GM12878 (cell line): Measurements from ENCODE around the gene TES. TPM values are rescaled to one million over a fixed set of nuclear protein-coding genes. Genes with fewer than 3 reads are reported as not detected.

Experiments used
- ATAC-seq: fragments of 200-7000 bp; cut with Tn5 transposase; 3 replicates; pipeline ENCODE4 v1.9.1; 2020; ENCODE audit warnings: mild to moderate bottlenecking, moderate library complexity
- BruUV-seq: library from RNA; stranded (reverse); fragments of 400-500 nt; replicated peaks from 2 replicates; lab custom pipeline; 2021; lab: Mats Ljungman, UMichigan
- CTCF ChIA-PET: fragments of 300-600 bp; sonication (Branson Sonifier 250); formaldehyde crosslinking; extraction: SDS; loops from one replicate; lab custom pipeline; 2021; ENCODE audit warnings: inconsistent platforms; lab: Yijun Ruan, JAX
- POLR2A ChIA-PET: fragments of 350-600 bp; formaldehyde crosslinking; extraction: SDS; loops from one replicate; lab custom pipeline; 2021; ENCODE audit warnings: inconsistent platforms; lab: Charles Lee
- RAD21 ChIA-PET: fragments of 300-600 bp; sonication (Branson Sonifier 250); formaldehyde crosslinking; loops from one replicate; lab custom pipeline; 2023; ENCODE audit warnings: antibody characterized with exemption; ENCODE audit not compliant: unreplicated experiment; lab: Charles Lee
- SMC1A ChIA-PET: fragments of 300-600 bp; sonication (Branson Sonifier 250); formaldehyde crosslinking; loops from one replicate; lab custom pipeline; 2023; ENCODE audit not compliant: unreplicated experiment, uncharacterized antibody; lab: Charles Lee
- DNase-seq: peaks from one replicate; pipeline ENCODE4 v3.0.0-alpha.2; 2011; ENCODE audit warnings: low read depth, low spot score
- FAIRE-seq: peaks from 3 replicates; lab custom pipeline; 2011; peaks lifted over from hg19 to GRCh38; lab: Jason Lieb, UNC
- H2AFZ ChIP-seq: 2 replicates; pipeline ENCODE4 v1.6.0; 2011; ENCODE audit warnings: low read depth, low read length, control low read depth; ENCODE audit not compliant: control insufficient read depth
- H3K27ac ChIP-seq: 2 replicates; pipeline ENCODE4 v1.5.1; 2011; ENCODE audit warnings: control low read depth; ENCODE audit not compliant: control insufficient read depth, insufficient read depth
- H3K27me3 ChIP-seq, 2 experiments: replicated peaks in 1 of 2; 2 replicates each; pipeline versions ENCODE4 v1.6.0 to v1.6.1; 2011; ENCODE audit warnings: low read length in 1 of 2; ENCODE audit not compliant: control insufficient read depth in 2 of 2, insufficient read depth in 2 of 2
- H3K36me3 ChIP-seq, 2 experiments: 2 replicates each; pipeline ENCODE4 v1.5.1; 2011; ENCODE audit warnings: low read length in 1 of 2; ENCODE audit not compliant: control insufficient read depth in 2 of 2, insufficient read depth in 2 of 2
- H3K4me1 ChIP-seq: 2 replicates; pipeline ENCODE4 v1.6.1; 2011; ENCODE audit warnings: mild to moderate bottlenecking, low read length, moderate library complexity, mixed read lengths; ENCODE audit not compliant: control insufficient read depth, insufficient read depth
- H3K4me2 ChIP-seq: 2 replicates; pipeline ENCODE4 v1.6.0; 2011; ENCODE audit warnings: control low read depth; ENCODE audit not compliant: control insufficient read depth, insufficient read depth
- H3K4me3 ChIP-seq: fragments of 200-600 bp; sonication (generic); 2 replicates; pipeline ENCODE4 v1.5.1; 2016
- H3K79me2 ChIP-seq: 2 replicates; pipeline ENCODE4 v1.6.0; 2011; ENCODE audit warnings: low read length; ENCODE audit not compliant: control insufficient read depth, insufficient read depth
- H3K9ac ChIP-seq: 2 replicates; pipeline ENCODE4 v1.8.0; 2011; ENCODE audit warnings: low read length, control low read depth, mixed read lengths; ENCODE audit not compliant: control insufficient read depth, insufficient read depth
- H3K9me3 ChIP-seq: replicated peaks from 3 replicates; pipeline ENCODE4 v1.5.1; 2011; ENCODE audit warnings: mild to moderate bottlenecking, low read length; ENCODE audit not compliant: control insufficient read depth, insufficient read depth
- H4K20me1 ChIP-seq: 2 replicates; pipeline ENCODE4 v1.6.0; 2011; ENCODE audit not compliant: control insufficient read depth, insufficient read depth
- CUX1 ChIP-seq: IDR thresholded peaks from 2 replicates; pipeline ENCODE4 v1.6.1; 2012; ENCODE audit warnings: improper control_type of control experiment, low read depth, low read length; ENCODE audit not compliant: insufficient replicate concordance
- JUNB ChIP-seq: IDR thresholded peaks from 2 replicates; pipeline ENCODE4 v1.6.1; 2016; ENCODE audit warnings: antibody characterized with exemption, mild to moderate bottlenecking
- PBX3 ChIP-seq: IDR thresholded peaks from 2 replicates; pipeline ENCODE4 v1.6.1; 2011; ENCODE audit warnings: mild to moderate bottlenecking, low read depth, low read length, moderate library complexity; ENCODE audit not compliant: insufficient replicate concordance
- WGBS: methylation state at CpG from one replicate; pipeline ENCODE4 v1.1.6; 2016; ENCODE audit warnings: low lambda C conversion rate; ENCODE audit not compliant: insufficient replicate concordance, insufficient coverage; ENCODE audit errors: missing lambda C conversion rate; 5-methylcytosine and 5-hydroxymethylcytosine counted together
- in situ Hi-C: fragments of 300-500 bp; cut with MboI; formaldehyde crosslinking; loops from 9 replicates; pipeline ENCODE4 v1.14.3; 2018; ENCODE audit warnings: mixed read lengths
- intact Hi-C: fragments of 100-400 bp; cut with micrococcal nuclease; formaldehyde crosslinking; loops from one replicate; pipeline ENCODE4 v1.14.2; 2022; ENCODE audit not compliant: unreplicated experiment
- polyA plus RNA-seq, 11 experiments: library from polyadenylated mRNA; depleted of rRNA in 4 of 11; unstranded in 6 of 11; stranded (reverse) in 5 of 11; fragments of >200 nt; fragmentation: Nextera tagmentation in 4 of 11; fragmentation: Illumina TruSeq in 1 of 11; extraction: Ambion mirVana in 4 of 11; extraction: Trizol in 1 of 11; gene quantifications; 1 replicate in 1 of 11; 2 replicates in 10 of 11; pipeline versions ENCODE4 v1.2.1 to v1.2.3, GENCODE V29; 2011 to 2016; ENCODE audit warnings: inconsistent platforms in 2 of 11, missing spikeins in 2 of 11, low read depth in 1 of 11
- total RNA-seq, 4 experiments: library from RNA; depleted of rRNA in 3 of 4; stranded (reverse); fragments of >200 nt in 3 of 4; fragmentation: Illumina TruSeq in 1 of 4; extraction: Trizol in 1 of 4; gene quantifications; 2 replicates each; pipeline versions ENCODE4 v1.2.1 to v1.2.3, GENCODE V29; 2013 to 2021

The TES gene
- total and polyA plus RNA-seq, 10 of the 15 experiments (the other 5 are each of a cell fraction or from before 2014, with no cell fraction given), result 31.2 to 77.5 (median 59.2) TPM

GRCh38 chr7:116216956-116217571 lies 6.7 kb downstream of the TES start:
- ChIA-PET CTCF (interaction anchor here (1.5 to 2.2 kb wide), 4 partner anchors 9 to 37 kb away, joined by 6 to 12 read pairs (median 10); no protein-coding TSS in a partner anchor), RAD21 (interaction anchor here (1.0 to 2.0 kb wide), 4 partner anchors 19 to 373 kb away, joined by 3 to 4 read pairs (median 4); no protein-coding TSS in a partner anchor), SMC1A (interaction anchor here (1.1 to 2.3 kb wide), 6 partner anchors 8 to 54 kb away, joined by 3 to 8 read pairs (median 6); no protein-coding TSS in a partner anchor), POLR2A (no interaction called here)
- ATAC-seq, result peak; percentile 28; the same call in 2 of the 3 replicates
- in situ Hi-C loops, result no loop called here
- Histone ChIP-seq H3K9ac (no peak overlapping the region), H4K20me1 (no peaks in the 10 kb centered on the region; the same call in 1 of the 2 replicates), H3K27me3 (no peaks in the 10 kb centered on the region), H3K4me1 (peaks cover 24% of the 10 kb centered on the region), H3K27ac (no peak overlapping the region), H3K4me2 (peak overlapping the region; percentile 49), H3K4me3 (no peak overlapping the region), H3K79me2 (peaks cover 98% of the 10 kb centered on the region), H2AFZ (no peak overlapping the region)
- 61% methylated on average over 3 of the region's 3 CpGs for WGBS
- BruUV-seq, result no TSS peak
- TF ChIP-seq JUNB, result peak; percentile 14; the same call in 1 of the 2 replicates
- TF ChIP-seq PBX3, result no peak
- TF ChIP-seq CUX1, result no peak
- TF ChIP-seq, all 136 proteins: peak for 1
- DNase-seq (no peak), FAIRE-seq (no peak)
- Histone ChIP-seq H3K9me3 (no peaks in the 10 kb centered on the region; the same call in 2 of the 3 replicates), H3K36me3 (no peaks in the 10 kb centered on the region)
- intact Hi-C loops, result no loop called here
